Subcutaneous abdominal adipose tissue (tissue), 5 donors: ENCODE results near the gene MORF4L2.
"Not testable (repeated sequence)": the region's sequence is repeated elsewhere in the genome, so short reads cannot be mapped to it uniquely, and the experiment has no call there.

Experiments used
- H3K27ac ChIP-seq: one replicate; pipeline ENCODE4 v1.7.0; 2013; ENCODE audit warnings: low read depth, mild to moderate bottlenecking, inconsistent platforms, low read length, moderate library complexity
- H3K27me3 ChIP-seq, 5 donors: one replicate each; pipeline ENCODE4 v1.7.0; 2013; ENCODE audit warnings: low read length in 5 of 5, inconsistent platforms in 1 of 5; ENCODE audit not compliant: control insufficient read depth in 5 of 5, insufficient read depth in 4 of 5
- H3K36me3 ChIP-seq, 5 donors: one replicate each; pipeline ENCODE4 v1.7.0; 2013; ENCODE audit warnings: low read length in 5 of 5; ENCODE audit not compliant: control insufficient read depth in 5 of 5, insufficient read depth in 5 of 5
- H3K4me1 ChIP-seq, 5 donors: one replicate each; pipeline ENCODE4 v1.7.0; 2013; ENCODE audit warnings: low read length in 5 of 5, mild to moderate bottlenecking in 3 of 5, moderate library complexity in 1 of 5; ENCODE audit not compliant: control insufficient read depth in 5 of 5, insufficient read depth in 5 of 5
- H3K4me3 ChIP-seq, 5 donors: one replicate each; pipeline ENCODE4 v1.7.0; 2013; ENCODE audit warnings: low read length in 5 of 5, low read depth in 1 of 5
- H3K9ac ChIP-seq, 5 donors: one replicate each; pipeline ENCODE4 v1.7.0; 2013; ENCODE audit warnings: low read length in 5 of 5, mild to moderate bottlenecking in 4 of 5, moderate library complexity in 3 of 5
- H3K9me3 ChIP-seq, 5 donors: one replicate each; pipeline ENCODE4 v1.7.0; 2013; ENCODE audit warnings: low read length in 5 of 5; ENCODE audit not compliant: control insufficient read depth in 5 of 5
- donor health status: healthy.
- donor health status: healthy.
- donor health status: healthy.
- donor health status: healthy.
- donor health status: healthy.

The MORF4L2 gene

DNA sequence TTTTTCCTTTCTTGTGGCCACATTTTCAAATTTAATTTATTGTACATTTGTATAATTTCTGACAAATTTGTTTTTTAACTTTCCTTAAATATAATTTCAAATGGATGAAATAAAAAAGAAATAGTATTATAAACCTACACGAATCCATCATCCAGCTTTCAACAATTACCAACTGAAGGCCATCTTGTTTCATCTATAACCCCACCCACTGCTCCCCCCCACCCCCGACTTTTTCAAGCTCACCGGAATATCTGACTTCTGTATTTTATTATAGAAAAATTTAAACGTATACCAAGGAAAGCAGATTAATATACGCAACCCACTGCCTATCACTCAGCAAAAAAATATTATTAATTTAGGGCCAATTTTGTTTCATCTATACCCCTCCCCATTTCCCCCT, 1.1 kb downstream of the MORF4L2 start:
- peak overlapping the region in 2 of 5 donors; percentile 86 to 89 for H3K9ac ChIP-seq
- H3K4me3 ChIP-seq = peak overlapping the region; percentile 64 to 89 (median 80)
- H3K27me3 ChIP-seq = peaks cover 0 to 5% (median 2%) of the 10 kb centered on the region in 5 donors
- H3K4me1 ChIP-seq = peaks cover 5 to 15% (median 6%) of the 10 kb centered on the region in 5 donors
- no peaks in the 10 kb centered on the region for H3K9me3 ChIP-seq
- H3K36me3 ChIP-seq = peaks cover 0 to 12% (median 8%) of the 10 kb centered on the region in 5 donors
- peak overlapping the region; percentile 97 for H3K27ac ChIP-seq

DNA sequence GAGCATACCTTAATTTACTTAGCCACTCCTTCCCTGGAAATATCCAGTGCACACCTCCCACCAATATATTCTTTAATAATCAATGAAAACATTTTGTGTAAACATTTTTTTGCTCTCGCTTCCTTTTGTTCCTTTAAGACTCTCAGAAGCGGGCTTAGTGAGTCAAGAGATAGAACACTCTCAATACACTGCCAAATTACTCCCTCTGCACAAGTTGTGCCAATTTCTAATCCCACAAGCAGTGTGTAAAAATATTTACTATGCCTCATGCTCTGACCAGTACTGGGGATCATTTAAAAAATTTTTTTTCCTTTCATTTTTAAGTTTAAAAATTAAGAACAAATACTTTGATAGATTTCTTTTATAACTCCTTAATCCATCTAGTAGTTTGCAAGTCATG, 5.1 kb downstream of the MORF4L2 start:
- H3K9ac ChIP-seq = no peak overlapping the region
- peaks cover 11 to 41% (median 29%) of the 10 kb centered on the region in 5 donors for H3K36me3 ChIP-seq
- H3K27ac ChIP-seq = peak overlapping the region; percentile 17
- H3K4me1 ChIP-seq = peaks cover 0 to 15% (median 6%) of the 10 kb centered on the region in 5 donors
- H3K27me3 ChIP-seq = peaks cover 0 to 2% (median 0%) of the 10 kb centered on the region in 5 donors
- H3K9me3 ChIP-seq = no peaks in the 10 kb centered on the region
- no peak overlapping the region for H3K4me3 ChIP-seq

DNA sequence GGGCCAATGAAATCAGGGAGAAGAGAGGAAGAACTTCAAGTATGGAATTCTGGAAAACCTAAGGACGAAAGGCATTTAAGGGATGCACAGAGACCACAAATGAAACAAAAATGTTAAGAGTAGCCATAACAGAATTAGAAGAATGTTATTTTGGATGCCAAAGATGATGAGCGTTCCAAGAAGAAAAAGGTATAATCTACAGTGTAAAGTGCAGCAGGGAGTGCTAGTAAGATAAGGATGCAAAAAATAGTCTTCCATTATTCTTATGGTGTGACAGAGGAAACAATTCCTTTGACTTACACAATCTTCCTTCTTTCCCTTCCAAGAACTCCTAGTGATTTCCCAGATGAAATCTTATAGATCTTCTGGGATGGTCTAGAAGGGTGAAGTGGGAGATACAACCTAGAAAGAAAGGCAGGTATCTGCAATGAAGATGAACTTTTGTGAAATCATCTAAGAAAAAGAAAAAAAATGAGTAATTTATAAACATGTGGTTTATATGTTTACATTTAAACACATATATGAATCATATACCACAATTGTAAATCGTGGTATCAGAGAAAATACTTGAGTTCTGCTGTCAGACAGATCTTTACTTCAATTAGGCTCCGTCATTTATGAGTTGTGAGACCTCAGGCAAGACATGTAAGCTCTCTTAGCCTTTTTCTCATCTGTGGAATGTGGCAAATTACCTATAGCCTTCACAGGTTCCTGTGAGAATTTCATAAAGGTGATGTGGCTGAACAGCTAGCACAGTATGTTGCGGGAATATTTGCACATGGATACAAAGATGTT, 8.1 kb downstream of the MORF4L2 start:
- peaks cover 0 to 2% (median 0%) of the 10 kb centered on the region in 5 donors for H3K27me3 ChIP-seq
- H3K4me1 ChIP-seq = peaks cover 0 to 9% (median 0%) of the 10 kb centered on the region in 5 donors
- no peaks in the 10 kb centered on the region for H3K9me3 ChIP-seq
- H3K36me3 ChIP-seq = peaks cover 15 to 46% (median 28%) of the 10 kb centered on the region in 5 donors
- no peak overlapping the region for H3K4me3 ChIP-seq
- no peak overlapping the region for H3K9ac ChIP-seq
- H3K27ac ChIP-seq = no peak overlapping the region

- H3K4me1 ChIP-seq = no peaks in the 10 kb centered on the region
- no peaks in the 10 kb centered on the region for H3K27me3 ChIP-seq
- H3K36me3 ChIP-seq = peaks cover 11 to 35% (median 24%) of the 10 kb centered on the region in 5 donors
- no peak overlapping the region for H3K4me3 ChIP-seq
- H3K27ac ChIP-seq = no peak overlapping the region
- no peak overlapping the region for H3K9ac ChIP-seq
- H3K9me3 ChIP-seq = no peaks in the 10 kb centered on the region
Observed at GRCh38 chrX:103674531-103675454, 11.7 kb downstream of the MORF4L2 start.

DNA sequence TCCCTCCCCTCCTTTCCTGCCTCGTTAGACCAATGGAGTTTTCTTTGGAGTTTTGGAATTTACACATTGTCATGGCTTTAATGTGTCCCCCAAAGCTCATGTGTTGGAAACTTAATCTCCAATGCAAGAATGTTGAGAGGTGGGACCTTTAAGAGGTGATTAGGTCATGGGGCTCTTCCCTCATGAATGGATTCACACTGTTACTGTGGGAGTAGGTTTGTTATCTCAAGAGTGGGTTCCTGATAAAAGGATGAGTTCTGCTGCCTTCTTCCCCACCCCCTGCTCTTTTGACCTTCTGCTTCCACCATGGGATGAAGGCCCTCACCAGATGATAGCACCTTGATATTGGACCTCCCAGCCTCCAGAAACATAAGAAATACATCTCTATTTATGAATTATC, 16.8 kb downstream of the MORF4L2 start:
- H3K36me3 ChIP-seq = peaks cover 0 to 4% (median 2%) of the 10 kb centered on the region in 5 donors
- H3K4me3 ChIP-seq = no peak overlapping the region
- H3K9me3 ChIP-seq = no peaks in the 10 kb centered on the region
- H3K27me3 ChIP-seq = peaks cover 0 to 9% (median 4%) of the 10 kb centered on the region in 5 donors
- H3K27ac ChIP-seq = no peak overlapping the region
- H3K9ac ChIP-seq = no peak overlapping the region
- no peaks in the 10 kb centered on the region for H3K4me1 ChIP-seq

DNA sequence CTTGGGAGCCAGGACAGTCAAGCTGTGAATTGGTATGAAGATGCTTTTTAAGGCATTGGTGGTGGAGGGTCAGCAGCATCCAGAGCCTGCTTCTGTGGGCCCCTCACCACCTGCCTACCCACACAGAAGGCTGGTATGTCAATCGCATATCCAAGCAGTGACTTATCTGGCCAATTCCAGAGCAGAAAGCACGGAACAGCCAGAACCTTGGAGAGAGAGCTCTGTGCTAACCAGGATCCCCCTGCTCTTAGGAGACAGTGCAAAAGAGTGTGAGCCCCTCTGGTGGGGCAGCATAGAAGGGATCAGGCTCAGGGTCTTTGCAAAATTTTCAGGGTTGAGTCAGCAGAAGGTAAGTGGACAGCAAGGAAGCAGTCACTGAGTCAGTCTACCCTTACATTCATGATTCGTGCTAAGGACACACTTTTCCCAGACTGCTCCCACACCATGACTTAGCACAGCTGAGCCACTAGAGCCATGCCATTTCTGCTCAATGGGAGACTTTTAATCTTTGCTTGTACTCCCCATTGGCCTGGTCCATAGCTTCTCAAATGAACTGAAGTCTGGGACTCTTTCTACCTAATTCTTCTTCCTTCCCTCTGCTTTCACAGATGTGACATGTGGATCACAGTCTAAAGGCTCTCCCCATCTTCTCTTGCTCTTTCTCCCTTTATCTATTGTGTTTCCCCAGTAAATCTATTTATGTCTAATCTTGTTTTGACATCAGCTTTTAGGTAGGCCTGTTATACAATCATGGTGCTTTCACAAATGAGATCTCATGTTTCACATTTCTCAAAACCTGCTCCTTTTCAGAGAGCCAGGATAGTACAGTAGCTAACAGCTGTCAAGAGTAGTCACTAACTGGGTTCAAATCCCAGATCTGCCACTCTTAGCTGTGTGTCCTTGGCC, 20.0 kb downstream of the MORF4L2 start:
- H3K4me1 ChIP-seq = no peaks in the 10 kb centered on the region
- no peaks in the 10 kb centered on the region for H3K36me3 ChIP-seq
- H3K27ac ChIP-seq = no peak overlapping the region
- no peaks in the 10 kb centered on the region for H3K9me3 ChIP-seq
- no peak overlapping the region for H3K9ac ChIP-seq
- no peak overlapping the region for H3K4me3 ChIP-seq
- H3K27me3 ChIP-seq = peaks cover 6 to 21% (median 16%) of the 10 kb centered on the region in 5 donors

GRCh38 chrX:103663981-103664762, 22.3 kb downstream of the MORF4L2 start:
- Histone ChIP-seq H3K9ac (no peak overlapping the region), H3K4me1 (no peaks in the 10 kb centered on the region), H3K36me3 (no peaks in the 10 kb centered on the region), H3K27me3 (peaks cover 6 to 25% (median 24%) of the 10 kb centered on the region in 5 donors), H3K4me3 (no peak overlapping the region), H3K27ac (no peak overlapping the region), H3K9me3 (no peaks in the 10 kb centered on the region)

DNA sequence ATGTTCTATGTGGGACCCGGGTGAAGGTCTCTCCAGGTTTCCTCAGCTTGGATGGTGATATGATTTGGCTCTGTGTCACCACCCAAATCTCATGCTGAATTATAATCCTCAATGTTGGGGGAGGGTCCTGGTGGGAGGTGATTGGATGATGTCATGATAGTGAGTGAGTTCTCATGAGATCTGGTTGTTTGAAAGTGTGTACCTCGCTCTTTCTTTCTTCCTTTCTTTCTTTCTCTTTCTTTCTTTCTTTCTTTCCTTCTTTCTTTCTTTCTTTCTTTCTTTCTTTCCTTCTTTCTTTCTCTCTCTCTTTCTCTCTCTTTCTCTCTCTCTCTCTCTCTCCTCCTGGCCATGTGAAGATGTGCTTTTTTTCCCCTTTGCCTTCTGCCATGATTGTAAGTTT, 27.0 kb downstream of the MORF4L2 start:
- not testable (repeated sequence) for H3K4me3 ChIP-seq, H3K27ac ChIP-seq, H3K9ac ChIP-seq, H3K9me3 ChIP-seq, H3K36me3 ChIP-seq, H3K4me1 ChIP-seq
- H3K27me3 ChIP-seq = peaks cover 6 to 31% (median 20%) of the 10 kb centered on the region in 5 donors
